IMR-90 (cell line): ENCODE measurements around the gene C3. TPM values are rescaled to one million over a fixed set of nuclear protein-coding genes. Genes with fewer than 3 reads are reported as not detected.

Source experiments
- ATAC-seq: fragments of 200-7000 bp; cut with Tn5 transposase; 2 replicates; pipeline ENCODE4 v1.9.1; 2020; ENCODE audit warnings: low read depth, mild to moderate bottlenecking, moderate library complexity
- BruUV-seq: library from RNA; stranded (reverse); fragments of 400-500 nt; replicated peaks from 2 replicates; lab custom pipeline; 2021; lab: Mats Ljungman, UMichigan
- CTCF ChIA-PET: fragments of 300-600 bp; formaldehyde crosslinking; extraction: SDS; loops from one replicate; lab custom pipeline; 2021; ENCODE audit warnings: antibody characterized with exemption; lab: Yijun Ruan, JAX
- POLR2A ChIA-PET: fragments of 300-600 bp; sonication (Branson Sonifier 250); formaldehyde crosslinking; loops from one replicate; lab custom pipeline; 2022; ENCODE audit warnings: antibody characterized with exemption; ENCODE audit not compliant: unreplicated experiment; lab: Charles Lee
- DNase-seq: peaks from one replicate; pipeline ENCODE4 v3.0.0; 2013
- H2AFZ ChIP-seq: replicated peaks from 2 replicates; pipeline ENCODE3; 2013; ENCODE audit warnings: low read length, mild to moderate bottlenecking; ENCODE audit not compliant: poor library complexity
- H2AK5ac ChIP-seq: 2 replicates; pipeline ENCODE4 v1.6.1; 2013; ENCODE audit warnings: low read depth, low read length, inconsistent platforms
- H2AK9ac ChIP-seq: replicated peaks from 2 replicates; pipeline ENCODE3; 2013; ENCODE audit warnings: mild to moderate bottlenecking, low read depth, low read length, moderate library complexity; ENCODE audit not compliant: poor library complexity
- H2BK120ac ChIP-seq: 2 replicates; pipeline ENCODE4 v1.6.1; 2013; ENCODE audit warnings: low read depth, low read length, inconsistent platforms
- H2BK15ac ChIP-seq: 3 replicates; pipeline ENCODE4 v1.6.1; 2013; ENCODE audit warnings: low read depth, low read length, inconsistent platforms
- H2BK20ac ChIP-seq: 2 replicates; pipeline ENCODE4 v1.6.1; 2013; ENCODE audit warnings: low read depth, mild to moderate bottlenecking, inconsistent platforms, low read length, moderate library complexity
- H2BK5ac ChIP-seq: 2 replicates; pipeline ENCODE4 v1.6.1; 2013; ENCODE audit warnings: mild to moderate bottlenecking, low read depth, low read length, inconsistent platforms; ENCODE audit not compliant: poor library complexity, severe bottlenecking
- H3K14ac ChIP-seq: replicated peaks from 2 replicates; pipeline ENCODE4 v1.6.1; 2013; ENCODE audit warnings: low read depth, low read length, inconsistent platforms
- H3K18ac ChIP-seq: 2 replicates; pipeline ENCODE4 v1.6.1; 2013; ENCODE audit warnings: low read depth, low read length, control low read depth
- H3K23ac ChIP-seq: 2 replicates; pipeline ENCODE4 v1.6.1; 2013; ENCODE audit warnings: low read depth, low read length, inconsistent platforms
- H3K27ac ChIP-seq: 2 replicates; pipeline ENCODE4 v1.5.1; 2013; ENCODE audit warnings: mild to moderate bottlenecking, control low read depth, low read length; ENCODE audit not compliant: insufficient read depth
- H3K27me3 ChIP-seq: 2 replicates; pipeline ENCODE4 v1.6.1; 2013; ENCODE audit warnings: low read length; ENCODE audit not compliant: control insufficient read depth, insufficient read depth
- H3K36me3 ChIP-seq: 2 replicates; pipeline ENCODE4 v1.6.1; 2013; ENCODE audit warnings: low read length, mixed read lengths; ENCODE audit not compliant: control insufficient read depth, insufficient read depth
- H3K4ac ChIP-seq: 2 replicates; pipeline ENCODE4 v1.6.1; 2013; ENCODE audit warnings: low read depth, low read length, inconsistent platforms
- H3K4me1 ChIP-seq: 2 replicates; pipeline ENCODE4 v1.6.1; 2013; ENCODE audit warnings: low read length, mixed read lengths; ENCODE audit not compliant: control insufficient read depth, insufficient read depth
- H3K4me2 ChIP-seq: 2 replicates; pipeline ENCODE4 v1.6.1; 2013; ENCODE audit warnings: low read depth, mild to moderate bottlenecking, control low read depth, low read length, moderate library complexity
- H3K4me3 ChIP-seq: 2 replicates; pipeline ENCODE4 v1.5.1; 2013; ENCODE audit warnings: low read depth, mild to moderate bottlenecking, control low read depth, low read length, moderate library complexity; ENCODE audit not compliant: insufficient read depth
- H3K56ac ChIP-seq: 2 replicates; pipeline ENCODE4 v1.6.1; 2013; ENCODE audit warnings: low read length, inconsistent platforms; ENCODE audit not compliant: insufficient read depth; ENCODE audit errors: extremely low read depth
- H3K79me1 ChIP-seq, 2 experiments: 2 replicates each; pipeline ENCODE4 v1.6.1; 2013; ENCODE audit warnings: low read length in 2 of 2, inconsistent platforms in 1 of 2, low read depth in 1 of 2
- H3K9ac ChIP-seq: 2 replicates; pipeline ENCODE4 v1.6.1; 2013; ENCODE audit warnings: low read depth, low read length, control low read depth
- H3K9me1 ChIP-seq: 2 replicates; pipeline ENCODE4 v1.6.1; 2013; ENCODE audit warnings: low read length, inconsistent platforms; ENCODE audit not compliant: insufficient read depth
- H3K9me3 ChIP-seq: 2 replicates; pipeline ENCODE4 v1.6.1; 2013; ENCODE audit warnings: low read length; ENCODE audit not compliant: control insufficient read depth, insufficient read depth
- H4K20me1 ChIP-seq: 2 replicates; pipeline ENCODE4 v1.6.1; 2013; ENCODE audit warnings: low read length, inconsistent platforms; ENCODE audit not compliant: insufficient read depth
- H4K5ac ChIP-seq: 2 replicates; pipeline ENCODE4 v1.6.1; 2013; ENCODE audit warnings: mild to moderate bottlenecking, low read depth, low read length, control low read depth
- H4K8ac ChIP-seq, 2 experiments: 2 replicates each; pipeline ENCODE4 v1.6.1; 2013; ENCODE audit warnings: low read depth in 2 of 2, low read length in 2 of 2, control low read depth in 1 of 2, inconsistent platforms in 1 of 2
- H4K91ac ChIP-seq: 2 replicates; pipeline ENCODE4 v1.6.1; 2013; ENCODE audit warnings: low read depth, low read length, inconsistent platforms; ENCODE audit not compliant: insufficient read depth
- BHLHE40 ChIP-seq: fragments of 150-350 bp; IDR thresholded peaks from 2 replicates; pipeline ENCODE4 v1.6.1; 2016; ENCODE audit warnings: mild to moderate bottlenecking, low read depth, low read length
- CEBPB ChIP-seq: IDR thresholded peaks from 2 replicates; pipeline ENCODE4 v1.6.1; 2012; ENCODE audit warnings: low read depth, low read length, improper control_type of control experiment
- CHD1 ChIP-seq: IDR thresholded peaks from 2 replicates; pipeline ENCODE4 v1.6.1; 2012; ENCODE audit warnings: low read depth, low read length, improper control_type of control experiment
- CTCF ChIP-seq: conservative IDR thresholded peaks from 2 replicates; pipeline ENCODE4 v1.5.1; 2012; ENCODE audit warnings: mild to moderate bottlenecking, low read depth, low read length, improper control_type of control experiment
- ELK1 ChIP-seq: fragments of 150-350 bp; IDR thresholded peaks from 2 replicates; pipeline ENCODE4 v1.6.1; 2016; ENCODE audit warnings: low read depth, mild to moderate bottlenecking, low read length, moderate library complexity, borderline replicate concordance
- FOS ChIP-seq: fragments of 150-350 bp; IDR thresholded peaks from 2 replicates; pipeline ENCODE4 v1.6.1; 2016; ENCODE audit warnings: low read depth, low read length
- MAFK ChIP-seq: IDR thresholded peaks from 2 replicates; pipeline ENCODE4 v1.6.1; 2012; ENCODE audit warnings: low read depth, low read length, improper control_type of control experiment
- MAZ ChIP-seq: IDR thresholded peaks from 2 replicates; pipeline ENCODE4 v1.6.1; 2012; ENCODE audit warnings: low read depth, mild to moderate bottlenecking, low read length, improper control_type of control experiment, moderate library complexity, borderline replicate concordance
- MXI1 ChIP-seq: IDR thresholded peaks from 2 replicates; pipeline ENCODE4 v1.6.1; 2012; ENCODE audit warnings: low read depth, mild to moderate bottlenecking, low read length, moderate library complexity, borderline replicate concordance
- NFE2L2 ChIP-seq: fragments of 150-350 bp; IDR thresholded peaks from 2 replicates; pipeline ENCODE4 v1.6.1; 2016; ENCODE audit warnings: low read depth, mild to moderate bottlenecking, low read length
- POLR2A ChIP-seq: IDR thresholded peaks from 2 replicates; pipeline ENCODE4 v1.6.1; 2012; ENCODE audit warnings: mild to moderate bottlenecking, low read depth, low read length
- RAD21 ChIP-seq: IDR thresholded peaks from 2 replicates; pipeline ENCODE4 v1.6.1; 2012; ENCODE audit warnings: low read length, improper control_type of control experiment
- USF2 ChIP-seq: fragments of 150-350 bp; IDR thresholded peaks from 2 replicates; pipeline ENCODE4 v1.6.1; 2017; ENCODE audit warnings: mild to moderate bottlenecking, antibody characterized with exemption, low read length, low read depth
- WGBS, 2 experiments: methylation state at CpG; one replicate each; pipeline versions ENCODE4 v1.1.5 to v1.1.7; 2013; ENCODE audit warnings: missing lambda C conversion rate in 2 of 2; ENCODE audit not compliant: insufficient read length in 1 of 2; ENCODE audit errors: extremely low coverage in 2 of 2; 5-methylcytosine and 5-hydroxymethylcytosine counted together
- dilution Hi-C: fragments of 300-500 bp; cut with HindIII; formaldehyde crosslinking; loops from one replicate; pipeline ENCODE4 v1.14.3; 2018; ENCODE audit warnings: low sequenced_read_pairs; ENCODE audit not compliant: unreplicated experiment
- in situ Hi-C: fragments of 300-500 bp; cut with MboI; formaldehyde crosslinking; loops from 3 replicates; pipeline ENCODE4 v1.14.3; 2019; ENCODE audit warnings: low sequenced_read_pairs, inconsistent platforms, mixed read lengths
- intact Hi-C: fragments of 100-400 bp; cut with micrococcal nuclease; formaldehyde crosslinking; loops from 2 replicates; pipeline ENCODE4 v1.10.0; 2022
- polyA plus RNA-seq, 3 experiments: library from polyadenylated mRNA; depleted of rRNA; stranded (reverse); fragments of >200 nt; gene quantifications; 2 replicates each; pipeline ENCODE4 v1.2.3, GENCODE V29; 2012; ENCODE audit warnings: low replicate concordance in 1 of 3
- total RNA-seq: library from RNA; depleted of rRNA; stranded (reverse); fragments of >200 nt; gene quantifications from 2 replicates; pipeline ENCODE4 v1.2.3, GENCODE V29; 2012

C3 gene
- total and polyA plus RNA-seq, 2 of the 4 experiments (the other 2 are of a cell fraction): 0.36 TPM; not detected in 1

- no peaks in the 10 kb centered on the region for H4K20me1 ChIP-seq
- no peaks in the 10 kb centered on the region for H3K4me1 ChIP-seq
- no peak overlapping the region for H2AK5ac ChIP-seq
- ChIA-PET POLR2A (no interaction called here), CTCF (no interaction called here)
- H2BK15ac ChIP-seq: no peak overlapping the region
- H3K23ac ChIP-seq: no peak overlapping the region
- TF ChIP-seq CEBPB (no peak), MAZ (no peak), BHLHE40 (no peak), CTCF (no peak), MXI1 (no peak), FOS (no peak), POLR2A (no peak), ELK1 (no peak), USF2 (no peak), MAFK (no peak), RAD21 (no peak), CHD1 (no peak), NFE2L2 (no peak)
- no peak overlapping the region for H3K18ac ChIP-seq
- DNase-seq (no peak), ATAC-seq (no peak)
- no peak overlapping the region for H3K14ac ChIP-seq
- H2AK9ac ChIP-seq: no peak overlapping the region
- no peak overlapping the region for H3K4me3 ChIP-seq
- no peaks in the 10 kb centered on the region for H3K36me3 ChIP-seq
- intact Hi-C loops: no loop called here
- 63% methylated on average over 2 of the region's 5 CpGs; no CpG with 5 or more reads in 1 of the 2 experiments for WGBS, 2 experiments
- no peaks in the 10 kb centered on the region for H3K27me3 ChIP-seq
- in situ Hi-C loops: no loop called here
- no peak overlapping the region for H2BK20ac ChIP-seq
- H3K9ac ChIP-seq: no peak overlapping the region
- no peak overlapping the region for H4K5ac ChIP-seq
- no peaks in the 10 kb centered on the region for H3K79me1 ChIP-seq
- no peak overlapping the region for H4K91ac ChIP-seq
- H3K4ac ChIP-seq: no peak overlapping the region
- H3K9me1 ChIP-seq: no peaks in the 10 kb centered on the region
- H3K27ac ChIP-seq: no peak overlapping the region
- peaks cover 13% of the 10 kb centered on the region for H3K9me3 ChIP-seq
- BruUV-seq: no TSS peak
- H2BK120ac ChIP-seq: no peak overlapping the region
- dilution Hi-C loops: no loop called here
- no peak overlapping the region for H2BK5ac ChIP-seq
- H3K56ac ChIP-seq: no peak overlapping the region
- no peak overlapping the region for H3K4me2 ChIP-seq
- H4K8ac ChIP-seq: no peak overlapping the region
- H2AFZ ChIP-seq: no peak overlapping the region
Measured at GRCh38 chr19:6687114-6687513, 33.3 kb downstream of the C3 start.
